Activated CD8-positive, alpha-beta T cell treated with anti-CD3 and anti-CD28 coated beads for 36 hours (primary cell): ENCODE measurements around the gene TMEM43. TPM values are rescaled to one million over a fixed set of nuclear protein-coding genes. Genes with fewer than 3 reads are reported as not detected.

Source experiments
- ATAC-seq: fragments of 200-7000 bp; cut with Tn5 transposase; one replicate; pipeline ENCODE4 v1.10.0; 2021; ENCODE audit warnings: mild to moderate bottlenecking, moderate library complexity
- CTCF ChIA-PET: fragments of 350-600 bp; sonication (Branson Sonifier 250); formaldehyde crosslinking; loops from one replicate; lab custom pipeline; 2021; ENCODE audit warnings: antibody characterized with exemption; lab: Charles Lee
- POLR2A ChIA-PET: fragments of 350-600 bp; sonication (Branson Sonifier 250); formaldehyde crosslinking; loops from one replicate; lab custom pipeline; 2021; ENCODE audit warnings: antibody characterized with exemption; lab: Charles Lee
- DNase-seq: peaks from one replicate; pipeline ENCODE4 v3.0.0-alpha.2; 2020
- H3K27ac Mint-ChIP-seq: one replicate; pipeline ENCODE4 v1.8.0; 2021; ENCODE audit warnings: mild to moderate bottlenecking, mixed read lengths
- H3K27me3 Mint-ChIP-seq: one replicate; pipeline ENCODE4 v1.8.0; 2021; ENCODE audit warnings: mixed read lengths
- H3K36me3 Mint-ChIP-seq: one replicate; pipeline ENCODE4 v1.8.0; 2021; ENCODE audit warnings: low read depth, mixed read lengths
- H3K4me1 Mint-ChIP-seq: one replicate; pipeline ENCODE4 v1.8.0; 2021; ENCODE audit warnings: low read depth, mixed read lengths
- H3K4me3 Mint-ChIP-seq: one replicate; pipeline ENCODE4 v1.8.0; 2021; ENCODE audit warnings: mild to moderate bottlenecking, moderate library complexity, mixed read lengths
- H3K9me3 Mint-ChIP-seq: one replicate; pipeline ENCODE4 v1.8.0; 2021; ENCODE audit warnings: mixed read lengths
- CTCF ChIP-seq: fragments of 200-600 bp; IDR thresholded peaks from one replicate; pipeline ENCODE4 v1.8.0; 2022; ENCODE audit warnings: antibody characterized with exemption, mild to moderate bottlenecking
- intact Hi-C: fragments of 100-400 bp; cut with micrococcal nuclease; formaldehyde crosslinking; loops from one replicate; pipeline ENCODE4 v1.10.0; 2022
- total RNA-seq, 2 experiments: library from RNA; stranded (reverse); gene quantifications; one replicate each; pipeline ENCODE4 v1.2.3, GENCODE V29; 2021

TMEM43 gene
- total RNA-seq, 2 experiments from 2014 or later: 19.7 to 20.2 TPM

GRCh38 chr3:14170531-14171159, 45.8 kb downstream of the TMEM43 start:
- H3K4me1 Mint-ChIP-seq: peaks cover 38% of the 10 kb centered on the region
- no peak for ATAC-seq
- peak overlapping the region; percentile 11 for H3K27ac Mint-ChIP-seq
- no peak for TF ChIP-seq CTCF
- CTCF ChIA-PET: interaction anchor here (1.0 to 1.4 kb wide), 4 partner anchors 12 to 33 kb away, joined by 3 to 4 read pairs (median 3); no protein-coding TSS in a partner anchor
- H3K27me3 Mint-ChIP-seq: no peaks in the 10 kb centered on the region
- no peak for DNase-seq
- H3K9me3 Mint-ChIP-seq: no peaks in the 10 kb centered on the region
- intact Hi-C loops: no loop called here
- POLR2A ChIA-PET: interaction anchor here (0.5 to 1.0 kb wide), 2 partner anchors 8 to 21 kb away, joined by 3 read pairs; partner anchors contain the start of gene LSM3
- H3K4me3 Mint-ChIP-seq: no peak overlapping the region
- H3K36me3 Mint-ChIP-seq: peaks cover 50% of the 10 kb centered on the region

- intact Hi-C loops: no loop called here
Observed at GRCh38 chr3:14172496-14172895, 47.6 kb downstream of the TMEM43 start.

GRCh38 chr3:14174483-14174882, 49.6 kb downstream of the TMEM43 start:
- Mint-ChIP-seq H3K36me3 (peaks cover 31% of the 10 kb centered on the region), H3K27me3 (no peaks in the 10 kb centered on the region), H3K4me1 (peaks cover 55% of the 10 kb centered on the region), H3K4me3 (no peak overlapping the region), H3K9me3 (no peaks in the 10 kb centered on the region), H3K27ac (no peak overlapping the region)
- no peak for DNase-seq
- ChIA-PET CTCF (interaction anchor here (1.6 to 2.3 kb wide), 2 partner anchors 30 to 294 kb away, joined by 3 to 7 read pairs; no protein-coding TSS in a partner anchor), POLR2A (interaction anchor here (0.6 to 2.0 kb wide), 3 partner anchors 47 to 747 kb away, joined by 3 to 6 read pairs (median 3); partner anchors contain the start of gene TMEM43)
- ATAC-seq: no peak
- TF ChIP-seq CTCF: no peak
- intact Hi-C loops: no loop called here

More at GRCh38 chr3:14172496-14172895, 47.6 kb downstream of the TMEM43 start:
- DNase-seq (no peak), ATAC-seq (no peak)
- CTCF ChIA-PET: interaction anchor here (2.3 kb wide), 1 partner anchor 32 kb away, joined by 7 read pairs; no protein-coding TSS in a partner anchor
- Mint-ChIP-seq H3K4me1 (peaks cover 52% of the 10 kb centered on the region), H3K36me3 (peaks cover 39% of the 10 kb centered on the region), H3K9me3 (no peaks in the 10 kb centered on the region), H3K4me3 (no peak overlapping the region), H3K27ac (no peak overlapping the region), H3K27me3 (no peaks in the 10 kb centered on the region)
- no peak for TF ChIP-seq CTCF
- POLR2A ChIA-PET: interaction anchor here (0.6 kb wide), 1 partner anchor 47 kb away, joined by 3 read pairs; no protein-coding TSS in a partner anchor

- ChIA-PET CTCF (interaction anchor here (1.0 to 1.6 kb wide), 6 partner anchors 23 to 295 kb away, joined by 3 to 12 read pairs (median 4); partner anchors contain the start of genes CHCHD4 and TMEM43), POLR2A (interaction anchor here (0.6 to 2.0 kb wide), 6 partner anchors 10 to 52 kb away, joined by 3 to 6 read pairs (median 4); partner anchors contain the start of gene TMEM43)
- intact Hi-C loops: loop anchor here (5.0 kb wide), 1 partner anchor 33 kb away; no protein-coding TSS in a partner anchor
- H3K36me3 Mint-ChIP-seq: peaks cover 20% of the 10 kb centered on the region
- peaks cover 54% of the 10 kb centered on the region for H3K4me1 Mint-ChIP-seq
- DNase-seq (peak; percentile 62), ATAC-seq (peak; percentile 22)
- TF ChIP-seq CTCF: no peak
- no peak overlapping the region for H3K4me3 Mint-ChIP-seq
- H3K27ac Mint-ChIP-seq: peak overlapping the region; percentile 39
- no peaks in the 10 kb centered on the region for H3K27me3 Mint-ChIP-seq
- H3K9me3 Mint-ChIP-seq: no peaks in the 10 kb centered on the region
Observed at GRCh38 chr3:14175383-14176037, 50.7 kb downstream of the TMEM43 start.
